ENCODE results near the gene PLXNC1. TPM values are rescaled to one million over a fixed set of nuclear protein-coding genes. Genes with fewer than 3 reads are reported as not detected.

PLXNC1 gene
- total and polyA plus RNA-seq, 9 of the 15 experiments (the other 6 are each of a cell fraction or from before 2014, with no cell fraction given) = 0.08 to 0.87 (median 0.28) TPM

GRCh38 chr12:94100990-94101737 lies 47.2 kb upstream of the PLXNC1 start (continued):
- TF ChIP-seq ZBTB9 (CRISPR knock-in tag; IDR thresholded peaks at IDR 0.05) (0 out of 2 replicates have a peak, but pooled peaks have one; percentile 25), E2F3 (CRISPR knock-in tag; IDR thresholded peaks at IDR 0.05) (no peak), L3MBTL2 (IDR thresholded peaks at IDR 0.05) (peak; percentile 69; the same call in 1 of the 2 replicates), STAT5B (CRISPR knock-in tag; IDR thresholded peaks at IDR 0.05) (0 out of 2 replicates have a peak, but pooled peaks have one; percentile 30), CBX3 (IDR thresholded peaks at IDR 0.05; ENCODE audit: borderline replicate concordance in 1 of 2, low read length in 2 of 2) (0 out of 3 replicates have a peak, but pooled peaks of 1 of the 2 experiments have one; percentile 52), E2F4 (CRISPR knock-in tag; IDR thresholded peaks at IDR 0.05; ENCODE audit: low read depth) (no peak), IFI16 (CRISPR knock-in tag; IDR thresholded peaks at IDR 0.05) (no peak), HMG20A (CRISPR knock-in tag; conservative IDR thresholded peaks at IDR 0.05) (no peak), GTF2E2 (tag; IDR thresholded peaks at IDR 0.05) (no peak), TFAP4 (CRISPR knock-in tag; IDR thresholded peaks at IDR 0.05; ENCODE audit: borderline replicate concordance) (peak; percentile 48; the same call in 1 of the 2 replicates), TAF7 (tag; IDR thresholded peaks at IDR 0.05) (no peak), ZC3H11A (IDR thresholded peaks at IDR 0.05; ENCODE audit: low read depth, low read length) (no peak), CTCF (IDR thresholded peaks at IDR 0.05 in 2 of 3, conservative IDR thresholded peaks at IDR 0.05 in 1 of 3; ENCODE audit: insufficient read depth in 2 of 3, low read depth in 1 of 3, low read length in 3 of 3) (peak; percentile 76 to 87 (median 82)), BRF1 (IDR thresholded peaks at IDR 0.05; ENCODE audit: borderline replicate concordance, extremely low read depth, insufficient read length) (no peak), SUPT5H (IDR thresholded peaks at IDR 0.05) (no peak), RBM34 (IDR thresholded peaks at IDR 0.05; ENCODE audit: borderline replicate concordance, insufficient read depth, low read length) (no peak), TEAD1 (CRISPR knock-in tag; IDR thresholded peaks at IDR 0.05) (0 out of 4 replicates have a peak, but pooled peaks of 1 of the 2 experiments have one; percentile 41), ZBTB43 (CRISPR knock-in tag; IDR thresholded peaks at IDR 0.05) (no peak)

All from K562 (cell line).